GM23338 (cell line): Measurements from ENCODE around the gene SELENOM. TPM values are rescaled to one million over a fixed set of nuclear protein-coding genes. Genes with fewer than 3 reads are reported as not detected.

Experiments used
- ATAC-seq: fragments of 200-7000 bp; cut with Tn5 transposase; 3 replicates; pipeline ENCODE4 v1.9.1; 2020
- DNase-seq: peaks from one replicate; pipeline ENCODE4 v3.0.0-alpha.2; 2015; ENCODE audit warnings: low spot score
- H2AFZ ChIP-seq: fragments of 200-600 bp; sonication (generic); 2 replicates; pipeline ENCODE4 v1.8.0; 2016; ENCODE audit warnings: antibody characterized with exemption, mild to moderate bottlenecking, moderate library complexity
- H3F3A ChIP-seq: fragments of 200-600 bp; sonication (generic); replicated peaks from 2 replicates; pipeline ENCODE4 v1.8.0; 2017; ENCODE audit warnings: antibody characterized with exemption, mixed run types, low read depth
- H3K27ac ChIP-seq: fragments of 200-600 bp; sonication (generic); 2 replicates; pipeline ENCODE4 v1.6.1; 2016; ENCODE audit warnings: low read depth
- H3K27me3 ChIP-seq: fragments of 200-600 bp; sonication (generic); 2 replicates; pipeline ENCODE4 v1.8.0; 2016; ENCODE audit warnings: mild to moderate bottlenecking, mixed run types, moderate library complexity; ENCODE audit not compliant: insufficient read depth
- H3K36me3 ChIP-seq: fragments of 200-600 bp; sonication (generic); 2 replicates; pipeline ENCODE4 v1.8.0; 2016; ENCODE audit warnings: mild to moderate bottlenecking; ENCODE audit not compliant: insufficient read depth
- H3K4me1 ChIP-seq: fragments of 200-600 bp; sonication (generic); 2 replicates; pipeline ENCODE4 v1.8.0; 2016; ENCODE audit warnings: mild to moderate bottlenecking, moderate library complexity; ENCODE audit not compliant: insufficient read depth
- H3K4me2 ChIP-seq: fragments of 200-600 bp; sonication (generic); 2 replicates; pipeline ENCODE4 v1.7.1; 2017; ENCODE audit warnings: mixed run types
- H3K4me3 ChIP-seq: fragments of 200-600 bp; sonication (generic); 2 replicates; pipeline ENCODE4 v1.6.1; 2016; ENCODE audit warnings: mixed run types
- H3K79me2 ChIP-seq: fragments of 200-600 bp; sonication (generic); replicated peaks from 2 replicates; pipeline ENCODE4 v1.8.0; 2017; ENCODE audit warnings: mild to moderate bottlenecking; ENCODE audit not compliant: insufficient read depth
- H3K9me2 ChIP-seq: fragments of 200-600 bp; sonication (generic); 2 replicates; pipeline ENCODE4 v1.8.0; 2017; ENCODE audit not compliant: insufficient read depth
- H4K20me1 ChIP-seq: fragments of 200-600 bp; sonication (generic); replicated peaks from 2 replicates; pipeline ENCODE4 v1.8.0; 2017; ENCODE audit warnings: mild to moderate bottlenecking; ENCODE audit not compliant: insufficient read depth
- H3K27ac Mint-ChIP-seq: 2 replicates; pipeline ENCODE4 v1.8.0; 2020; ENCODE audit warnings: inconsistent platforms, mild to moderate bottlenecking, moderate library complexity, mixed read lengths
- H3K27me3 Mint-ChIP-seq: 3 replicates; pipeline ENCODE4 v1.8.0; 2022; ENCODE audit warnings: low read depth, mild to moderate bottlenecking, moderate library complexity, mixed read lengths, inconsistent platforms; ENCODE audit not compliant: insufficient read depth, poor library complexity
- H3K36me3 Mint-ChIP-seq: 3 replicates; pipeline ENCODE4 v1.8.0; 2021; ENCODE audit warnings: low read depth, mild to moderate bottlenecking, inconsistent platforms, moderate library complexity, mixed read lengths
- H3K4me1 Mint-ChIP-seq: 3 replicates; pipeline ENCODE4 v1.8.0; 2020; ENCODE audit warnings: mild to moderate bottlenecking, inconsistent platforms, mixed read lengths
- H3K4me3 Mint-ChIP-seq: 3 replicates; pipeline ENCODE4 v1.8.0; 2021; ENCODE audit warnings: moderate library complexity, mild to moderate bottlenecking, inconsistent platforms, mixed read lengths
- H3K9me3 Mint-ChIP-seq: 3 replicates; pipeline ENCODE4 v1.8.0; 2020; ENCODE audit warnings: moderate library complexity, mild to moderate bottlenecking, inconsistent platforms, mixed read lengths
- CREB1 ChIP-seq: fragments of 250-450 bp; sonication (Bioruptor Pico); IDR thresholded peaks from 2 replicates; pipeline ENCODE4 v1.5.0; 2020; ENCODE audit warnings: low read depth, mild to moderate bottlenecking, moderate library complexity
- EZH2 ChIP-seq: fragments of 200-600 bp; sonication (generic); IDR thresholded peaks from one replicate; pipeline ENCODE4 v1.8.0; 2017; ENCODE audit warnings: antibody characterized with exemption, mild to moderate bottlenecking, low read depth; ENCODE audit not compliant: unreplicated experiment
- EZH2phosphoT487 ChIP-seq: fragments of 200-600 bp; sonication (generic); IDR thresholded peaks from one replicate; pipeline ENCODE4 v1.8.1; 2018; ENCODE audit warnings: antibody characterized with exemption; ENCODE audit not compliant: unreplicated experiment
- JUNB ChIP-seq: IDR thresholded peaks from one replicate; pipeline ENCODE4 v1.6.1; 2016; ENCODE audit warnings: antibody characterized with exemption; ENCODE audit not compliant: unreplicated experiment
- NANOG ChIP-seq: IDR thresholded peaks from 2 replicates; pipeline ENCODE4 v1.6.1; 2016; ENCODE audit warnings: antibody characterized with exemption, borderline replicate concordance
- POLR2AphosphoS5 ChIP-seq: IDR thresholded peaks from 2 replicates; pipeline ENCODE4 v1.6.1; 2016; ENCODE audit warnings: antibody characterized with exemption, low read depth
- STAT1 ChIP-seq: IDR thresholded peaks from one replicate; pipeline ENCODE4 v1.6.1; 2016; ENCODE audit warnings: antibody characterized with exemption; ENCODE audit not compliant: unreplicated experiment
- ZNF114 ChIP-seq: fragments of 250-450 bp; sonication (Bioruptor Pico); IDR thresholded peaks from 2 replicates; pipeline ENCODE4 v1.5.0; 2020; ENCODE audit warnings: mild to moderate bottlenecking, moderate library complexity
- ZNF331 ChIP-seq: fragments of 250-450 bp; sonication (Bioruptor Pico); IDR thresholded peaks from 2 replicates; pipeline ENCODE4 v1.5.0; 2020; ENCODE audit warnings: low read depth, mild to moderate bottlenecking, moderate library complexity
- polyA plus RNA-seq: library from polyadenylated mRNA; unstranded; fragments of >200 nt; fragmentation: Nextera tagmentation; extraction: Ambion mirVana; gene quantifications from 2 replicates; pipeline ENCODE4 v1.2.1, GENCODE V29; 2016
- total RNA-seq: library from RNA; depleted of rRNA; stranded (reverse); fragments of >200 nt; shearing (Covaris generic); gene quantifications from 2 replicates; pipeline ENCODE4 v1.2.3, GENCODE V29; 2014
- TF ChIP-seq, protein P1 (sequence below), 2 experiments: fragments of 200-600 bp in 1 of 2; sonication (generic) in 1 of 2; conservative IDR thresholded peaks; 2 replicates each; pipeline versions ENCODE4 v1.5.1 to v1.6.1; 2016 to 2017; ENCODE audit warnings: antibody characterized with exemption in 2 of 2, low read depth in 2 of 2, mild to moderate bottlenecking in 2 of 2, moderate library complexity in 1 of 2
- TF ChIP-seq, protein P2 (sequence below): fragments of 250-450 bp; sonication (Bioruptor Pico); IDR thresholded peaks from 2 replicates; pipeline ENCODE4 v1.5.0; 2020; ENCODE audit warnings: mild to moderate bottlenecking, moderate library complexity
- TF ChIP-seq, protein P3 (sequence below): IDR thresholded peaks from 2 replicates; pipeline ENCODE4 v1.6.1; 2016; ENCODE audit warnings: antibody characterized with exemption
- TF ChIP-seq, protein P4 (sequence below): IDR thresholded peaks from one replicate; pipeline ENCODE4 v1.6.1; 2018; ENCODE audit warnings: antibody characterized with exemption; ENCODE audit not compliant: unreplicated experiment

The SELENOM gene
- total and polyA plus RNA-seq, 2 experiments from 2014 or later: 44.9 to 50.8 TPM

DNA sequence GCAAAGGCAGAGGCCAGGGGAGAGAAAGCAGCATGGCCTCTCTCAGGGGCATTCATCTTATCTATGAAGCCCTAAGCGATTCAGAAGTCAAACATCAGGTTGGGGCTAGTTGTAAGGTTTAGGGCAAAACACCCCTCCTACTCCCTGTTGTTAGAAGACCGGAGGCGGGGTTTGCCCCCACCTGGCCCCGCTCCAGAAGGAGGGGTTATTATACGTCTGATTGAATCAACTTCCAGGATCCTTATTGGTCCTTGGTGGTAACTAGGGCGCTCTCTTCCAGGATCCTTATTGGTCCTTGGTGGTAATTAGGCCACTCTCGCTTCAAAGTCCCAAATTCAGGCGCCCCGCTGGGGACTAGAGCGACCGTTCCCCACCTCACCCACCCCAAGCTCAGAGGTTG, 38.4 kb downstream of the SELENOM start:
- Histone ChIP-seq H3F3A (no peaks in the 10 kb centered on the region), H3K4me3 (no peak overlapping the region), H4K20me1 (no peaks in the 10 kb centered on the region), H3K27me3 (no peaks in the 10 kb centered on the region), H3K4me1 (no peaks in the 10 kb centered on the region; the same call in 1 of the 2 replicates), H3K9me2 (no peaks in the 10 kb centered on the region; the same call in 1 of the 2 replicates), H3K27ac (no peak overlapping the region), H3K4me2 (no peak overlapping the region), H3K36me3 (no peaks in the 10 kb centered on the region), H2AFZ (peak overlapping the region; percentile 81), H3K79me2 (no peaks in the 10 kb centered on the region)
- Mint-ChIP-seq H3K4me3 (no peak overlapping the region), H3K4me1 (peaks cover 2% of the 10 kb centered on the region; the same call in 2 of the 3 replicates), H3K9me3 (no peaks in the 10 kb centered on the region), H3K36me3 (no peaks in the 10 kb centered on the region), H3K27ac (no peak overlapping the region), H3K27me3 (no peaks in the 10 kb centered on the region)
- no peak for TF ChIP-seq JUNB
- no peak for TF ChIP-seq NANOG
- TF ChIP-seq ZNF114 (CRISPR knock-in tag): no peak
- TF ChIP-seq ZNF331 (CRISPR knock-in tag): no peak
- TF ChIP-seq POLR2AphosphoS5: no peak
- TF ChIP-seq, protein P1, sequence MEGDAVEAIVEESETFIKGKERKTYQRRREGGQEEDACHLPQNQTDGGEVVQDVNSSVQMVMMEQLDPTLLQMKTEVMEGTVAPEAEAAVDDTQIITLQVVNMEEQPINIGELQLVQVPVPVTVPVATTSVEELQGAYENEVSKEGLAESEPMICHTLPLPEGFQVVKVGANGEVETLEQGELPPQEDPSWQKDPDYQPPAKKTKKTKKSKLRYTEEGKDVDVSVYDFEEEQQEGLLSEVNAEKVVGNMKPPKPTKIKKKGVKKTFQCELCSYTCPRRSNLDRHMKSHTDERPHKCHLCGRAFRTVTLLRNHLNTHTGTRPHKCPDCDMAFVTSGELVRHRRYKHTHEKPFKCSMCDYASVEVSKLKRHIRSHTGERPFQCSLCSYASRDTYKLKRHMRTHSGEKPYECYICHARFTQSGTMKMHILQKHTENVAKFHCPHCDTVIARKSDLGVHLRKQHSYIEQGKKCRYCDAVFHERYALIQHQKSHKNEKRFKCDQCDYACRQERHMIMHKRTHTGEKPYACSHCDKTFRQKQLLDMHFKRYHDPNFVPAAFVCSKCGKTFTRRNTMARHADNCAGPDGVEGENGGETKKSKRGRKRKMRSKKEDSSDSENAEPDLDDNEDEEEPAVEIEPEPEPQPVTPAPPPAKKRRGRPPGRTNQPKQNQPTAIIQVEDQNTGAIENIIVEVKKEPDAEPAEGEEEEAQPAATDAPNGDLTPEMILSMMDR (conservative IDR thresholded peaks at IDR 0.05; ENCODE audit: low read depth in 2 of 2): no peak
- TF ChIP-seq, protein P2, sequence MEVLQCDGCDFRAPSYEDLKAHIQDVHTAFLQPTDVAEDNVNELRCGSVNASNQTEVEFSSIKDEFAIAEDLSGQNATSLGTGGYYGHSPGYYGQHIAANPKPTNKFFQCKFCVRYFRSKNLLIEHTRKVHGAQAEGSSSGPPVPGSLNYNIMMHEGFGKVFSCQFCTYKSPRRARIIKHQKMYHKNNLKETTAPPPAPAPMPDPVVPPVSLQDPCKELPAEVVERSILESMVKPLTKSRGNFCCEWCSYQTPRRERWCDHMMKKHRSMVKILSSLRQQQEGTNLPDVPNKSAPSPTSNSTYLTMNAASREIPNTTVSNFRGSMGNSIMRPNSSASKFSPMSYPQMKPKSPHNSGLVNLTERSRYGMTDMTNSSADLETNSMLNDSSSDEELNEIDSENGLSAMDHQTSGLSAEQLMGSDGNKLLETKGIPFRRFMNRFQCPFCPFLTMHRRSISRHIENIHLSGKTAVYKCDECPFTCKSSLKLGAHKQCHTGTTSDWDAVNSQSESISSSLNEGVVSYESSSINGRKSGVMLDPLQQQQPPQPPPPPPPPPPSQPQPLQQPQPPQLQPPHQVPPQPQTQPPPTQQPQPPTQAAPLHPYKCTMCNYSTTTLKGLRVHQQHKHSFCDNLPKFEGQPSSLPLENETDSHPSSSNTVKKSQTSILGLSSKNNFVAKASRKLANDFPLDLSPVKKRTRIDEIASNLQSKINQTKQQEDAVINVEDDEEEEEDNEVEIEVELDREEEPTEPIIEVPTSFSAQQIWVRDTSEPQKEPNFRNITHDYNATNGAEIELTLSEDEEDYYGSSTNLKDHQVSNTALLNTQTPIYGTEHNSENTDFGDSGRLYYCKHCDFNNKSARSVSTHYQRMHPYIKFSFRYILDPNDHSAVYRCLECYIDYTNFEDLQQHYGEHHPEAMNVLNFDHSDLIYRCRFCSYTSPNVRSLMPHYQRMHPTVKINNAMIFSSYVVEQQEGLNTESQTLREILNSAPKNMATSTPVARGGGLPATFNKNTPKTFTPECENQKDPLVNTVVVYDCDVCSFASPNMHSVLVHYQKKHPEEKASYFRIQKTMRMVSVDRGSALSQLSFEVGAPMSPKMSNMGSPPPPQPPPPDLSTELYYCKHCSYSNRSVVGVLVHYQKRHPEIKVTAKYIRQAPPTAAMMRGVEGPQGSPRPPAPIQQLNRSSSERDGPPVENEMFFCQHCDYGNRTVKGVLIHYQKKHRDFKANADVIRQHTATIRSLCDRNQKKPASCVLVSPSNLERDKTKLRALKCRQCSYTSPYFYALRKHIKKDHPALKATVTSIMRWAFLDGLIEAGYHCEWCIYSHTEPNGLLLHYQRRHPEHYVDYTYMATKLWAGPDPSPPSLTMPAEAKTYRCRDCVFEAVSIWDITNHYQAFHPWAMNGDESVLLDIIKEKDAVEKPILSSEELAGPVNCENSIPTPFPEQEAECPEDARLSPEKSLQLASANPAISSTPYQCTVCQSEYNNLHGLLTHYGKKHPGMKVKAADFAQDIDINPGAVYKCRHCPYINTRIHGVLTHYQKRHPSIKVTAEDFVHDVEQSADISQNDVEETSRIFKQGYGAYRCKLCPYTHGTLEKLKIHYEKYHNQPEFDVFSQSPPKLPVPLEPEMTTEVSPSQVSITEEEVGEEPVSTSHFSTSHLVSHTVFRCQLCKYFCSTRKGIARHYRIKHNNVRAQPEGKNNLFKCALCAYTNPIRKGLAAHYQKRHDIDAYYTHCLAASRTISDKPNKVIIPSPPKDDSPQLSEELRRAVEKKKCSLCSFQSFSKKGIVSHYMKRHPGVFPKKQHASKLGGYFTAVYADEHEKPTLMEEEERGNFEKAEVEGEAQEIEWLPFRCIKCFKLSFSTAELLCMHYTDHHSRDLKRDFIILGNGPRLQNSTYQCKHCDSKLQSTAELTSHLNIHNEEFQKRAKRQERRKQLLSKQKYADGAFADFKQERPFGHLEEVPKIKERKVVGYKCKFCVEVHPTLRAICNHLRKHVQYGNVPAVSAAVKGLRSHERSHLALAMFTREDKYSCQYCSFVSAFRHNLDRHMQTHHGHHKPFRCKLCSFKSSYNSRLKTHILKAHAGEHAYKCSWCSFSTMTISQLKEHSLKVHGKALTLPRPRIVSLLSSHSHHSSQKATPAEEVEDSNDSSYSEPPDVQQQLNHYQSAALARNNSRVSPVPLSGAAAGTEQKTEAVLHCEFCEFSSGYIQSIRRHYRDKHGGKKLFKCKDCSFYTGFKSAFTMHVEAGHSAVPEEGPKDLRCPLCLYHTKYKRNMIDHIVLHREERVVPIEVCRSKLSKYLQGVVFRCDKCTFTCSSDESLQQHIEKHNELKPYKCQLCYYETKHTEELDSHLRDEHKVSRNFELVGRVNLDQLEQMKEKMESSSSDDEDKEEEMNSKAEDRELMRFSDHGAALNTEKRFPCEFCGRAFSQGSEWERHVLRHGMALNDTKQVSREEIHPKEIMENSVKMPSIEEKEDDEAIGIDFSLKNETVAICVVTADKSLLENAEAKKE: no peak
- TF ChIP-seq EZH2phosphoT487: no peak
- no peak for TF ChIP-seq STAT1
- no peak for TF ChIP-seq EZH2
- TF ChIP-seq, protein P3, sequence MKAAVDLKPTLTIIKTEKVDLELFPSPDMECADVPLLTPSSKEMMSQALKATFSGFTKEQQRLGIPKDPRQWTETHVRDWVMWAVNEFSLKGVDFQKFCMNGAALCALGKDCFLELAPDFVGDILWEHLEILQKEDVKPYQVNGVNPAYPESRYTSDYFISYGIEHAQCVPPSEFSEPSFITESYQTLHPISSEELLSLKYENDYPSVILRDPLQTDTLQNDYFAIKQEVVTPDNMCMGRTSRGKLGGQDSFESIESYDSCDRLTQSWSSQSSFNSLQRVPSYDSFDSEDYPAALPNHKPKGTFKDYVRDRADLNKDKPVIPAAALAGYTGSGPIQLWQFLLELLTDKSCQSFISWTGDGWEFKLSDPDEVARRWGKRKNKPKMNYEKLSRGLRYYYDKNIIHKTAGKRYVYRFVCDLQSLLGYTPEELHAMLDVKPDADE: no peak
- no peak for TF ChIP-seq CREB1 (CRISPR knock-in tag)
- TF ChIP-seq, protein P4, sequence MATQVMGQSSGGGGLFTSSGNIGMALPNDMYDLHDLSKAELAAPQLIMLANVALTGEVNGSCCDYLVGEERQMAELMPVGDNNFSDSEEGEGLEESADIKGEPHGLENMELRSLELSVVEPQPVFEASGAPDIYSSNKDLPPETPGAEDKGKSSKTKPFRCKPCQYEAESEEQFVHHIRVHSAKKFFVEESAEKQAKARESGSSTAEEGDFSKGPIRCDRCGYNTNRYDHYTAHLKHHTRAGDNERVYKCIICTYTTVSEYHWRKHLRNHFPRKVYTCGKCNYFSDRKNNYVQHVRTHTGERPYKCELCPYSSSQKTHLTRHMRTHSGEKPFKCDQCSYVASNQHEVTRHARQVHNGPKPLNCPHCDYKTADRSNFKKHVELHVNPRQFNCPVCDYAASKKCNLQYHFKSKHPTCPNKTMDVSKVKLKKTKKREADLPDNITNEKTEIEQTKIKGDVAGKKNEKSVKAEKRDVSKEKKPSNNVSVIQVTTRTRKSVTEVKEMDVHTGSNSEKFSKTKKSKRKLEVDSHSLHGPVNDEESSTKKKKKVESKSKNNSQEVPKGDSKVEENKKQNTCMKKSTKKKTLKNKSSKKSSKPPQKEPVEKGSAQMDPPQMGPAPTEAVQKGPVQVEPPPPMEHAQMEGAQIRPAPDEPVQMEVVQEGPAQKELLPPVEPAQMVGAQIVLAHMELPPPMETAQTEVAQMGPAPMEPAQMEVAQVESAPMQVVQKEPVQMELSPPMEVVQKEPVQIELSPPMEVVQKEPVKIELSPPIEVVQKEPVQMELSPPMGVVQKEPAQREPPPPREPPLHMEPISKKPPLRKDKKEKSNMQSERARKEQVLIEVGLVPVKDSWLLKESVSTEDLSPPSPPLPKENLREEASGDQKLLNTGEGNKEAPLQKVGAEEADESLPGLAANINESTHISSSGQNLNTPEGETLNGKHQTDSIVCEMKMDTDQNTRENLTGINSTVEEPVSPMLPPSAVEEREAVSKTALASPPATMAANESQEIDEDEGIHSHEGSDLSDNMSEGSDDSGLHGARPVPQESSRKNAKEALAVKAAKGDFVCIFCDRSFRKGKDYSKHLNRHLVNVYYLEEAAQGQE: no peak
- DNase-seq (peak; percentile 41), ATAC-seq (peak; percentile 86)
